CD14-positive monocyte (primary cell): ENCODE data around the gene CYP2R1. TPM values are rescaled to one million over a fixed set of nuclear protein-coding genes. Genes with fewer than 3 reads are reported as not detected.
"Not testable (repeated sequence)": the region's sequence is repeated elsewhere in the genome, so short reads cannot be mapped to it uniquely, and the experiment has no call there.

Experiments
- DNase-seq, 3 donors: peaks; one replicate each; pipeline ENCODE4 v3.0.0-alpha.2; 2011 to 2022
- H2AFZ ChIP-seq: 2 replicates; pipeline ENCODE4 v1.6.0; 2012; ENCODE audit warnings: mild to moderate bottlenecking, low read depth, low read length, inconsistent platforms; ENCODE audit not compliant: insufficient read depth, poor library complexity, severe bottlenecking
- H3K27ac ChIP-seq, 2 donors: 1 replicate in 1 of 2; 2 replicates in 1 of 2; pipeline ENCODE4 v1.5.1; 2012 to 2013; ENCODE audit warnings: low read length in 2 of 2, control low read depth in 1 of 2, inconsistent platforms in 1 of 2, low read depth in 1 of 2, mild to moderate bottlenecking in 1 of 2
- H3K27me3 ChIP-seq, 2 donors: one replicate each; pipeline versions ENCODE4 v1.6.0 to v1.6.1; 2011 to 2013; ENCODE audit warnings: low read length in 2 of 2; ENCODE audit not compliant: control insufficient read depth in 2 of 2, insufficient read depth in 2 of 2
- H3K36me3 ChIP-seq, 2 donors: replicated peaks in 1 of 2; 1 replicate in 1 of 2; 2 replicates in 1 of 2; pipeline versions ENCODE4 v1.5.1 to v1.6.1; 2012 to 2013; ENCODE audit warnings: low read length in 2 of 2, control low read depth in 1 of 2, inconsistent platforms in 1 of 2, mild to moderate bottlenecking in 1 of 2; ENCODE audit not compliant: insufficient read depth in 2 of 2, control insufficient read depth in 1 of 2
- H3K4me1 ChIP-seq, 2 donors: 1 replicate in 1 of 2; 2 replicates in 1 of 2; pipeline versions ENCODE4 v1.5.1 to v1.6.1; 2012 to 2013; ENCODE audit warnings: low read length in 2 of 2, control low read depth in 1 of 2, inconsistent platforms in 1 of 2, mild to moderate bottlenecking in 1 of 2, moderate library complexity in 1 of 2; ENCODE audit not compliant: insufficient read depth in 2 of 2, control insufficient read depth in 1 of 2
- H3K4me2 ChIP-seq: replicated peaks from 2 replicates; pipeline ENCODE3; 2012; ENCODE audit warnings: low read length, moderate library complexity, mild to moderate bottlenecking; ENCODE audit not compliant: poor library complexity, severe bottlenecking; ENCODE audit errors: extremely low read depth
- H3K4me3 ChIP-seq, 3 experiments: fragments of 200-600 bp in 1 of 3; sonication (generic) in 1 of 3; replicated peaks in 1 of 3; 1 replicate in 2 of 3; 2 replicates in 1 of 3; pipeline ENCODE4 v1.5.1; 2011 to 2013; ENCODE audit warnings: low read length in 3 of 3, mild to moderate bottlenecking in 3 of 3, control low read depth in 2 of 3, low read depth in 2 of 3, inconsistent platforms in 1 of 3, moderate library complexity in 1 of 3
- H3K79me2 ChIP-seq: 2 replicates; pipeline ENCODE4 v1.6.0; 2012; ENCODE audit warnings: mild to moderate bottlenecking, control low read depth, inconsistent platforms, low read length, moderate library complexity; ENCODE audit not compliant: insufficient read depth
- H3K9ac ChIP-seq: 2 replicates; pipeline ENCODE4 v1.6.0; 2017; ENCODE audit warnings: low read length, mild to moderate bottlenecking; ENCODE audit not compliant: insufficient read depth, poor library complexity, severe bottlenecking
- H3K9me3 ChIP-seq, 2 donors: replicated peaks in 1 of 2; 1 replicate in 1 of 2; 2 replicates in 1 of 2; pipeline versions ENCODE4 v1.5.1 to v1.6.1; 2012 to 2013; ENCODE audit warnings: low read length in 2 of 2, control low read depth in 1 of 2; ENCODE audit not compliant: control insufficient read depth in 1 of 2, insufficient read depth in 1 of 2
- H4K20me1 ChIP-seq: 2 replicates; pipeline ENCODE4 v1.6.0; 2012; ENCODE audit warnings: mild to moderate bottlenecking, low read length, control low read depth, moderate library complexity; ENCODE audit not compliant: insufficient read depth
- H3K27ac Mint-ChIP-seq, 7 donors: one replicate each; pipeline ENCODE4 v1.8.0; 2020; ENCODE audit warnings: mild to moderate bottlenecking in 7 of 7, mixed read lengths in 7 of 7, moderate library complexity in 6 of 7, inconsistent platforms in 2 of 7
- H3K27me3 Mint-ChIP-seq, 3 donors: one replicate each; pipeline ENCODE4 v1.8.0; 2021 to 2022; ENCODE audit warnings: low read depth in 3 of 3, mild to moderate bottlenecking in 3 of 3, mixed read lengths in 3 of 3, moderate library complexity in 3 of 3, inconsistent platforms in 1 of 3
- H3K36me3 Mint-ChIP-seq, 2 donors: one replicate each; pipeline ENCODE4 v1.8.0; 2020; ENCODE audit warnings: mixed read lengths in 2 of 2, inconsistent platforms in 1 of 2, mild to moderate bottlenecking in 1 of 2
- H3K4me1 Mint-ChIP-seq: one replicate; pipeline ENCODE4 v1.8.0; 2020; ENCODE audit warnings: mild to moderate bottlenecking, mixed read lengths
- H3K4me3 Mint-ChIP-seq, 2 donors: one replicate each; pipeline ENCODE4 v1.8.0; 2020; ENCODE audit warnings: mild to moderate bottlenecking in 2 of 2, mixed read lengths in 2 of 2, moderate library complexity in 1 of 2
- H3K9me3 Mint-ChIP-seq, 7 donors: one replicate each; pipeline ENCODE4 v1.8.0; 2020 to 2022; ENCODE audit warnings: mixed read lengths in 7 of 7, mild to moderate bottlenecking in 6 of 7, moderate library complexity in 6 of 7, inconsistent platforms in 2 of 7
- WGBS: methylation state at CpG from one replicate; pipeline ENCODE4 v1.1.5; 2013; ENCODE audit warnings: missing lambda C conversion rate; ENCODE audit not compliant: insufficient coverage; 5-methylcytosine and 5-hydroxymethylcytosine counted together
- intact Hi-C, 2 donors: fragments of 100-400 bp; cut with micrococcal nuclease; formaldehyde crosslinking; loops; one replicate each; pipeline versions ENCODE4 v1.15.0 to v1.15.1; 2023
- polyA plus RNA-seq, 3 donors: library from polyadenylated mRNA; depleted of rRNA in 1 of 3; unstranded in 2 of 3; stranded (reverse) in 1 of 3; fragments of 300-500 nt in 2 of 3; fragments of >200 nt in 1 of 3; fragmentation: Illumina TruSeq in 2 of 3; gene quantifications; 1 replicate in 2 of 3; 2 replicates in 1 of 3; pipeline ENCODE4 v1.2.3, GENCODE V29; 2012 to 2021
- TF ChIP-seq, protein P1 (sequence below): fragments of 200-600 bp; IDR thresholded peaks from one replicate; pipeline ENCODE4 v1.8.0; 2022; ENCODE audit warnings: antibody characterized with exemption, mild to moderate bottlenecking

CYP2R1 gene
- polyA plus RNA-seq, 3 donors: 5.4 to 8.3 (median 7.0) TPM

- TF ChIP-seq, protein P1, sequence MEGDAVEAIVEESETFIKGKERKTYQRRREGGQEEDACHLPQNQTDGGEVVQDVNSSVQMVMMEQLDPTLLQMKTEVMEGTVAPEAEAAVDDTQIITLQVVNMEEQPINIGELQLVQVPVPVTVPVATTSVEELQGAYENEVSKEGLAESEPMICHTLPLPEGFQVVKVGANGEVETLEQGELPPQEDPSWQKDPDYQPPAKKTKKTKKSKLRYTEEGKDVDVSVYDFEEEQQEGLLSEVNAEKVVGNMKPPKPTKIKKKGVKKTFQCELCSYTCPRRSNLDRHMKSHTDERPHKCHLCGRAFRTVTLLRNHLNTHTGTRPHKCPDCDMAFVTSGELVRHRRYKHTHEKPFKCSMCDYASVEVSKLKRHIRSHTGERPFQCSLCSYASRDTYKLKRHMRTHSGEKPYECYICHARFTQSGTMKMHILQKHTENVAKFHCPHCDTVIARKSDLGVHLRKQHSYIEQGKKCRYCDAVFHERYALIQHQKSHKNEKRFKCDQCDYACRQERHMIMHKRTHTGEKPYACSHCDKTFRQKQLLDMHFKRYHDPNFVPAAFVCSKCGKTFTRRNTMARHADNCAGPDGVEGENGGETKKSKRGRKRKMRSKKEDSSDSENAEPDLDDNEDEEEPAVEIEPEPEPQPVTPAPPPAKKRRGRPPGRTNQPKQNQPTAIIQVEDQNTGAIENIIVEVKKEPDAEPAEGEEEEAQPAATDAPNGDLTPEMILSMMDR: no peak
- H3K27ac ChIP-seq: no peak overlapping the region
- H3K4me3 ChIP-seq: no peak overlapping the region
- H3K27me3 Mint-ChIP-seq: no peaks in the 10 kb centered on the region
- H4K20me1 ChIP-seq: peaks cover 6% of the 10 kb centered on the region
- no peak overlapping the region for H3K4me2 ChIP-seq
- no peaks in the 10 kb centered on the region for H3K79me2 ChIP-seq
- H3K9me3 ChIP-seq: no peaks in the 10 kb centered on the region
- no CpG with 5 or more reads among the region's 1 CpG for WGBS
- no peak overlapping the region for H3K4me3 Mint-ChIP-seq
- peaks cover 6 to 20% of the 10 kb centered on the region in 2 donors for H3K36me3 ChIP-seq
- no peaks in the 10 kb centered on the region for H3K9me3 Mint-ChIP-seq
- peaks cover 26% of the 10 kb centered on the region for H3K4me1 Mint-ChIP-seq
- no peak overlapping the region for H3K27ac Mint-ChIP-seq
- no peak overlapping the region for H3K9ac ChIP-seq
- no peak for DNase-seq
- no peaks in the 10 kb centered on the region for H3K27me3 ChIP-seq
- intact Hi-C loops: no loop called here
- H3K36me3 Mint-ChIP-seq: peaks cover 7 to 13% of the 10 kb centered on the region in 2 donors
- no peak overlapping the region for H2AFZ ChIP-seq
- no peaks in the 10 kb centered on the region for H3K4me1 ChIP-seq
Measured at GRCh38 chr11:14884667-14885273, 7.3 kb downstream of the CYP2R1 start.

DNA sequence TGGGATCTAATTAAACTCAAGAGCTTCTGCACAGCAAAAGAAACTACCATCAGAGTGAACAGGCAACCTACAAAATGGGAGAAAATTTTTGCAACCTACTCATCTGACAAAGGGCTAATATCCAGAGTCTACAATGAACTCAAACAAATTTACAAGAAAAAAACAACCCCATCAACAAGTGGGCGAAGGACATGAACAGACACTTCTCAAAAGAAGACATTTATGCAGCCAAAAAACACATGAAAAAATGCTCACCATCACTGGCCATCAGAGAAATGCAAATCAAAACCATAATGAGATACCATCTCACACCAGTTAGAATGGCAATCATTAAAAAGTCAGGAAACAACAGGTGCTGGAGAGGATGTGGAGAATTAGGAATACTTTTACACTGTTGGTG lies 8.3 kb downstream of the CYP2R1 start:
- H3K79me2 ChIP-seq, H3K27ac Mint-ChIP-seq, H3K4me1 ChIP-seq, H3K27ac ChIP-seq, H3K4me2 ChIP-seq, H3K27me3 Mint-ChIP-seq, H4K20me1 ChIP-seq, H3K27me3 ChIP-seq, intact Hi-C loops, H3K4me3 Mint-ChIP-seq, DNase-seq, H3K9me3 ChIP-seq, H3K9ac ChIP-seq, H2AFZ ChIP-seq, H3K9me3 Mint-ChIP-seq, H3K4me3 ChIP-seq: not testable (repeated sequence)
- peaks cover 21% of the 10 kb centered on the region for H3K4me1 Mint-ChIP-seq
- H3K36me3 Mint-ChIP-seq: peaks cover 12 to 18% of the 10 kb centered on the region in 2 donors
- peaks cover 9 to 28% of the 10 kb centered on the region in 2 donors for H3K36me3 ChIP-seq
- WGBS: no CpG with 5 or more reads among the region's 1 CpG
